Stimulated activated naive B cell treated with anti-CD40 and anti-IgM and Interleukin-4, amounts not matched to agents 10 μg/mL and 1 μg/mL and 100 μg/mL, for 72 hours (primary cell): ENCODE results near the gene SCARB2.
A peak's percentile ranks its signal among the peaks of the same experiment; 100 is the strongest.

Source experiments
- ATAC-seq, 2 donors: fragments of 150-1000 bp; cut with Tn5 transposase; replicated peaks; 2 replicates each; pipeline ENCODE4 v1.10.0; 2021; ENCODE audit warnings: moderate library complexity in 1 of 2
- DNase-seq: peaks from one replicate; pipeline ENCODE4 v3.0.0; 2021
- H3K27ac Mint-ChIP-seq: one replicate; pipeline ENCODE4 v1.8.0; 2022; ENCODE audit warnings: mild to moderate bottlenecking, mixed read lengths
- H3K27me3 Mint-ChIP-seq, 2 donors: one replicate each; pipeline ENCODE4 v1.8.0; 2022; ENCODE audit warnings: mixed read lengths in 2 of 2
- H3K36me3 Mint-ChIP-seq, 2 donors: one replicate each; pipeline ENCODE4 v1.8.0; 2022; ENCODE audit warnings: mixed read lengths in 2 of 2, mild to moderate bottlenecking in 1 of 2
- H3K4me1 Mint-ChIP-seq, 2 donors: one replicate each; pipeline ENCODE4 v1.8.0; 2022; ENCODE audit warnings: mixed read lengths in 2 of 2, mild to moderate bottlenecking in 1 of 2
- H3K4me3 Mint-ChIP-seq, 2 donors: one replicate each; pipeline ENCODE4 v1.8.0; 2022; ENCODE audit warnings: mild to moderate bottlenecking in 2 of 2, mixed read lengths in 2 of 2, moderate library complexity in 1 of 2
- H3K9me3 Mint-ChIP-seq, 2 donors: one replicate each; pipeline ENCODE4 v1.8.0; 2022; ENCODE audit warnings: mixed read lengths in 2 of 2, mild to moderate bottlenecking in 1 of 2

SCARB2 gene

DNA sequence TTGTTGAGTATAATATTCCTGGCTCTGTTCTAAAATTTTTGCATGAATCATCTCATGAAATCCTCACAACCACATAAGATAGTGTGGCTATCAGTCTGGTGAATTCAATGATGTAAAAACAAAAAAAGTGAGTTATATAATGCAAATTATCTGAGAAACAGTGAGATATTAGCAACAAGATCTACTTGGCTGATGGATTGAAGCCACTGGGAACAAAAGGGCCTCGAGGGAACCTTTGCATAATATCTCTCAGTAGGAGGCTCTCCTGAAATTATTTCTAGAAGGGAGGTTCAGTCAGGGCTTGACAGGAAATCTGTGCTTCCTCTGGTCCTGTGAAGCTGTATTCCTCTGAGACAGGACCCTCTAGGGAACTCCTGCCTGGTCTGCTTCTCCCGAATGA, 35.3 kb downstream of the SCARB2 start:
- no peak for ATAC-seq
- H3K27me3 Mint-ChIP-seq: no peaks in the 10 kb centered on the region
- H3K4me1 Mint-ChIP-seq: peaks cover 0 to 1% of the 10 kb centered on the region in 2 donors
- no peaks in the 10 kb centered on the region for H3K9me3 Mint-ChIP-seq
- H3K4me3 Mint-ChIP-seq: no peak overlapping the region
- no peak for DNase-seq
- H3K27ac Mint-ChIP-seq: no peak overlapping the region
- H3K36me3 Mint-ChIP-seq: peaks cover 9 to 10% of the 10 kb centered on the region in 2 donors

DNA sequence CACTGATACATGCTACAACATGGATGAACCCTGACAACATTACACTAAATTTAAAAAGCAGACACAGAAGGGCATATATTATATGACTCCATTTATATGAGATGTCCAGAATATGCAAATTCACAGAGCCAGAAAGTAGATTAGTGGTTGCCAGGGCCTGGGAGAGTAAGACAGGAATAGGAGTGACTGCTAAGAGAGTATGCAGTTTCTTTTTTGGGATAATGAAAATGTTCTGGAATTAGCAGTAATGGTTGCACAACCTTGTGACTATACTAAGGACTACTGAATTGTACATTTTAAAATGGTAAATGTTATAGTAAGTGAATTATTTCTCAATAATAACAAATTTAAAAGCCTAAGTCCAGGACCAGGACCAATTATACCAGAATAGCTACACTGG, 35.9 kb downstream of the SCARB2 start:
- Mint-ChIP-seq H3K4me3 (no peak overlapping the region), H3K9me3 (no peaks in the 10 kb centered on the region), H3K27me3 (no peaks in the 10 kb centered on the region), H3K4me1 (peaks cover 0 to 1% of the 10 kb centered on the region in 2 donors), H3K36me3 (peaks cover 13 to 14% of the 10 kb centered on the region in 2 donors), H3K27ac (no peak overlapping the region)
- no peak for DNase-seq
- ATAC-seq: no peak

DNA sequence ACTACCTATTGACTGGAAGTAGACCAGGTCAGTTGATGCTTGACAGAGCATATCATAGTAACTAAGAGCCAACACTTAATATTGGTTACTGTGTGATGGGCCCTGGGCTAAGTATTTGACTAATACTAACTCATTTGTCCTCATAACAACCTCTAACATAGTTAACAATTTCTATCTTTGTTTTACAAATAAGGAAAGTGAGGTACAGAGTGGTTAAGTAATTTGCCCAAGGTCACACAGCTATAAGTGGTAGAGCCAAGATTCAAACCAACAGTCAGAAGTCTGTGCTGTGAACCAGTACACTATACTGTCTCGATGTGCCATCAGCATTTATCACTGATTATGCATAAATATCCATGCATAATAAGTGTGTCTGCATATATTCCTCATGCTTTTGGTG, 38.3 kb downstream of the SCARB2 start:
- Mint-ChIP-seq H3K9me3 (no peaks in the 10 kb centered on the region), H3K27me3 (no peaks in the 10 kb centered on the region), H3K4me1 (peaks cover 0 to 1% of the 10 kb centered on the region in 2 donors), H3K36me3 (peaks cover 16 to 17% of the 10 kb centered on the region in 2 donors), H3K4me3 (no peak overlapping the region), H3K27ac (no peak overlapping the region)
- ATAC-seq (no peak), DNase-seq (no peak)

DNA sequence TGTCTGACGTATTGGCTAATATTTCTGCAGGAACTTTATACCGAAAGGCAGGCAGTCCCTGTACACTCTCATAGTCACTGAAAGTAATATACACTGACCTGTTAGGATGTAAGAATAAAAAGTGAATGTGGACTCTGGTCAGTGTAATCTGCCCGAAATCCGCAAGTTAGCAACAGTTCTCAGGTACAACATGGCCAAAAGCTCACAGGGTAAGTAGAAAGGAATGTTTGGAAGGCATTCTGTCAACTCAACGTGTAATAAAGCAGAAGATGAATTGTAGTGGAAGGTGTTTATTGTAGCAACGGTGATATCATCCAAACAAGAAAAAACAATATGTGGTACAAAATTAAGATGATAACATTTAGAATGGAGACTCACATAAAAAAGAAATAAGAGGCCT, 39.4 kb downstream of the SCARB2 start:
- DNase-seq (no peak), ATAC-seq (no peak)
- Mint-ChIP-seq H3K27me3 (no peaks in the 10 kb centered on the region), H3K9me3 (no peaks in the 10 kb centered on the region), H3K4me3 (no peak overlapping the region), H3K36me3 (peaks cover 16 to 17% of the 10 kb centered on the region in 2 donors), H3K4me1 (no peaks in the 10 kb centered on the region), H3K27ac (no peak overlapping the region)

DNA sequence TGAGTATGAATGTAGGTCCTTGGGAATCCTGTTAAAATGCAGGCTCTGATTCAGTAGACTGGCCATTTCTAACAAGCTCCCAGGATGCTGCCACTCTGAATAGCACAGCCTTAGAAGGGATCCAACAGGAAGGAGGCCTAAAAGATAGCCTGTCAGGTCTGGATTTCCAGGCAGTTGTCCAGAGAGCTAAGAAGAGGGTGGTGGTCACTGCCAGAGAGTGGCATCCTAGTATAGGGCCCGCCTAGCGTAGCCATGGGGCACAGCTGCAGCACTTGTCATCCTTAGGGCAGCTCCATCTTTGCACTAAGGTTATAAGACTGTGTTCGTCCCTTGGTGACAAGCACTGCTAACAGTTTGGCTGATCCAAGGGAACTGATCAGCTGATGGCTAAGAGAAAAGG, 44.9 kb downstream of the SCARB2 start:
- H3K4me3 Mint-ChIP-seq: no peak overlapping the region
- no peaks in the 10 kb centered on the region for H3K9me3 Mint-ChIP-seq
- peaks cover 16 to 24% of the 10 kb centered on the region in 2 donors for H3K36me3 Mint-ChIP-seq
- ATAC-seq (no peak), DNase-seq (no peak)
- no peaks in the 10 kb centered on the region for H3K27me3 Mint-ChIP-seq
- no peak overlapping the region for H3K27ac Mint-ChIP-seq
- H3K4me1 Mint-ChIP-seq: no peaks in the 10 kb centered on the region

DNA sequence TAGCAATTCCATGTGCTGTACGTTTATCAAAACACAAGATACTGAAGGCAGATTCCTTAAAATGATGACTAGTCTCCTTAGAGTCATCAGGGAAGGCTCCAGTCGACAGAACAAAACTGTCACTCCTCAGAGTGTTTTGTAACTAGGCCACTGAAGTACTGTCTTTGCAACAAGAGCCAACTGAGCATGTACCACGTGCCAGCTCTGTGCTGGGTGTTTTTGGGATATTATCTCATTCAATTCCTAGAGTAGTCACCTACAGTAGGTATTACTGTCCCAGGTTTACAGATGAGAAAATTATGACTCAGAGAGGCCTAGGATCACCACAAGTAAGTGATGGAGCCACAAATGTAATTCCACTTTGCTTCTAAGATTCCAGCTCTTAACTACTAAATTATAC, 47.1 kb downstream of the SCARB2 start:
- DNase-seq (no peak), ATAC-seq (no peak)
- H3K27ac Mint-ChIP-seq: no peak overlapping the region
- no peaks in the 10 kb centered on the region for H3K9me3 Mint-ChIP-seq
- no peak overlapping the region for H3K4me3 Mint-ChIP-seq
- H3K27me3 Mint-ChIP-seq: no peaks in the 10 kb centered on the region
- peaks cover 12 to 32% of the 10 kb centered on the region in 2 donors for H3K36me3 Mint-ChIP-seq
- H3K4me1 Mint-ChIP-seq: no peaks in the 10 kb centered on the region

DNA sequence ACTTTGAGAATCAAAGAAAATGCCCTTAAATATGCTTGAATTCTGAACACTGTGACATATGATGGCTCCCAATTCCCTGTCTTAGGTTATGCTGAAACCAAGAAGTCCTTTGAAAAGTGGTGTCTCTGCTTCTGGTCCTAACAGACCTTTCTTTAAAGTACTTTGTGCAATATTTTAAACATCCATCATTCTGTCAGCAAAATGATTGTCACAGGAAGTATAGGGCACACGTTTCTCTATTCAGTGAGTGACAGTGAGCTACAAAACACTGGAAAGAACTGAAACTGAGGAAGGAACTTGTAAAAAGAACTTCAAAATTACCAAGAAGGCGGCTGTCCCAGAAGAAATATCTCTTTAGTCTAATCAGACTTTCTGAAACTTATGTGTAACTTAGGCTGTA, 53.3 kb downstream of the SCARB2 start:
- Mint-ChIP-seq H3K4me1 (no peaks in the 10 kb centered on the region), H3K27ac (no peak overlapping the region)

DNA sequence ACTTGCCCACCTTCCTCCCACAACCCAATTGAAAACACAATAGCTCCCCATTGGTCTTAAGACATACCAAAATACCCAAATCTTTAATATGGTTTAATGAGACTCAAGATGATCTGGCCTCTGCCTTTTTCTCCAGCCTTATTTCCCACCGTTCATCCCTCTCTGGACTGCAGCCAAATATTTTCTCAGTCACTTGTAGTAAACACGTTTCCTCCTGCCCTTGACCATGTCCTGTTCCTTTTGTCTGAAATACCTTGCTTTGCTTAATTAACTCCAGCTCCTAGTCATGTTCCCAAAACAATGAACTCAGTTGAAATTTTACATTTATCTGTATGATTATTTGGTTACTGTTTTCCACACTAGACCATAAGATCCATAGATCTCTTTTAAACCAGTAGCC, 57.0 kb downstream of the SCARB2 start:
- H3K36me3 Mint-ChIP-seq: peaks cover 6 to 18% of the 10 kb centered on the region in 2 donors
- no peak overlapping the region for H3K4me3 Mint-ChIP-seq
- H3K4me1 Mint-ChIP-seq: no peaks in the 10 kb centered on the region
- DNase-seq (no peak), ATAC-seq (no peak)
- no peaks in the 10 kb centered on the region for H3K27me3 Mint-ChIP-seq
- H3K9me3 Mint-ChIP-seq: peaks cover 5 to 8% of the 10 kb centered on the region in 2 donors
- H3K27ac Mint-ChIP-seq: peak overlapping the region; percentile 21

More for the DNA sequence above, 53.3 kb downstream of the SCARB2 start:
- Mint-ChIP-seq H3K9me3 (peaks cover 0 to 2% of the 10 kb centered on the region in 2 donors), H3K27me3 (no peaks in the 10 kb centered on the region), H3K36me3 (peaks cover 2 to 17% of the 10 kb centered on the region in 2 donors), H3K4me3 (no peak overlapping the region)
- ATAC-seq: no peak
- no peak for DNase-seq

DNA sequence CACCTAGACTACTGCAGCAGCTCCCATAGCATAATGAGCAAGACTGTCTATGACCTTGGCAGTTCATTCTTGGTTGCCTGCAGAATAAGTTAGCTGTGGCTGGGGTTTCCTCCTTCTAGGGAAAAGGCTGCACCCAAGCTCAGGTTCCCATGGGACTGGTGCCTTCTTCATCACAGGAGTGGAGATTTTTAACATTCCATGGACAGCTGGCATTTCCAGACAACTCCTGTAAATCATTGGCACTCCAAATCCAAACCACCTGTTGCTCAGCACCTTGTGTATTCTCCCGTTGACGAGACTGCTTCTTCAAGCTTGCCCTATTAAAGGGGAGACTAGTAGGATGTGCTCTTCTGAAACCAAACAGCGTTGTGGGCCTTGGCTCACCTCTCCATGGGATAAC, 57.6 kb downstream of the SCARB2 start:
- peaks cover 11 to 19% of the 10 kb centered on the region in 2 donors for H3K36me3 Mint-ChIP-seq
- H3K9me3 Mint-ChIP-seq: peaks cover 5 to 8% of the 10 kb centered on the region in 2 donors
- no peaks in the 10 kb centered on the region for H3K27me3 Mint-ChIP-seq
- H3K27ac Mint-ChIP-seq: no peak overlapping the region
- ATAC-seq: no peak
- H3K4me3 Mint-ChIP-seq: no peak overlapping the region
- H3K4me1 Mint-ChIP-seq: no peaks in the 10 kb centered on the region
- DNase-seq: no peak

DNA sequence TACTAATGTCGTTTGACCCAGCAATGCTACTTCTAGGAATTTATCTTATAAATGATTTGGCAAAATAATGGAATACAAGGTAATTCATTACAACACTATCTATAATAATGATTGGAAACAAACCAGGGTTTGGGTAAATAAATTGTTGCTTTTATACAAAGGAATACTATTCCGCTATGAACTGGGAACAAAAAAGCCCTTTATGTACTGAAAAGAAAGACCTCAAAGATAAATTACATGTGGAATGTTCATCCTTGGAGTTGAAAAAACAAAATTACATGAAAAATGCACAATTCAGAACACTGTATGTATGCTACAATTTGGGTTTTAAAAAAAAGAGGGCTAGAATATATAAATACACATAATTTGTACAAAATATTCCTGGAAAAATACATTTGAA, 60.3 kb downstream of the SCARB2 start:
- Mint-ChIP-seq H3K9me3 (peaks cover 5 to 8% of the 10 kb centered on the region in 2 donors), H3K36me3 (peaks cover 12 to 26% of the 10 kb centered on the region in 2 donors), H3K4me1 (peaks cover 5 to 11% of the 10 kb centered on the region in 2 donors), H3K4me3 (no peak overlapping the region), H3K27me3 (no peaks in the 10 kb centered on the region), H3K27ac (no peak overlapping the region)
- ATAC-seq (no peak), DNase-seq (no peak)

DNA sequence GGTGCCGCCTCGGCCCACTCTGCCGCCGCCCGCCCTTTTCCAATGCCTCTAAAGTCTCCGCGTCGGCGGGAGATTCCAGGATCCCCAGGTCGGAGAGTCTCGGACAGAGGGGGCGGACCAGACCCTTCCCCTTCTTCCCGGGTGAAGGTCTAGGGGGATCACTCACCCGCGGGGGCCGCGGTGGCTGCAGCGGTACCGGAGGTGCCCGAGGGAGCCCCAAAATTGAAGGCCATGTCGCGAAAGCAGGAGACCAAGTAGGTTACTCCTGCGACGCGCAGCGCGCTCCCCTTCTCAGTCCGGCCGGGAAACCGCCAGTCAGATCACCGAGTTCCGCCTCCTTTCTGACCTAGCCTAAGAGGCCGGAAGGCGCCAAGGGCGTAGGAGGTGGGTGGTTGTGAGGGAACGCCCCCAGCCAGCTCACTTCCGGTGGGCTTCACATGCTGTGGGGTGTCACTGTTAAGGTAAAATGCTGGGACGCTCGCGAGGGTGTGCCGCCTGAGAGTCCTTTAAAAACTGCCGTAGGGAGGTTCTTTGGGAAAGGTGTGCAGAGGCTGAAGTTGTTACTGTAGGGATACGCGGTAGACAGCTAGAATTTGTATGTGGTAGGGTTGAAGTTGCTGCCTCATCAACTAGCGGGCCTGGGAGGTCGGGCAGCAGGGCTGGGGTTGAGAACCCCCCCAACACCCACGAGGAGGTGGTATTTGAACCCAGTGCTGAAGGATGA, 65.3 kb downstream of the SCARB2 start, which contains the start of gene NUP54:
TSS of gene NUP54 (minus strand) at position 256 of the 724 bp plus-strand sequence. CDS start at position 233, 23 bp downstream.
- ATAC-seq (peak; percentile 97 to 99), DNase-seq (peak; percentile 97)
- H3K27me3 Mint-ChIP-seq: no peaks in the 10 kb centered on the region
- peaks cover 9 to 16% of the 10 kb centered on the region in 2 donors for H3K36me3 Mint-ChIP-seq
- H3K4me1 Mint-ChIP-seq: peaks cover 6 to 16% of the 10 kb centered on the region in 2 donors
- peak within 1 kb of the TSS; percentile 92 to 95 for H3K4me3 Mint-ChIP-seq
- H3K9me3 Mint-ChIP-seq: no peaks in the 10 kb centered on the region
- peak within 1 kb of the TSS; percentile 94 for H3K27ac Mint-ChIP-seq

DNA sequence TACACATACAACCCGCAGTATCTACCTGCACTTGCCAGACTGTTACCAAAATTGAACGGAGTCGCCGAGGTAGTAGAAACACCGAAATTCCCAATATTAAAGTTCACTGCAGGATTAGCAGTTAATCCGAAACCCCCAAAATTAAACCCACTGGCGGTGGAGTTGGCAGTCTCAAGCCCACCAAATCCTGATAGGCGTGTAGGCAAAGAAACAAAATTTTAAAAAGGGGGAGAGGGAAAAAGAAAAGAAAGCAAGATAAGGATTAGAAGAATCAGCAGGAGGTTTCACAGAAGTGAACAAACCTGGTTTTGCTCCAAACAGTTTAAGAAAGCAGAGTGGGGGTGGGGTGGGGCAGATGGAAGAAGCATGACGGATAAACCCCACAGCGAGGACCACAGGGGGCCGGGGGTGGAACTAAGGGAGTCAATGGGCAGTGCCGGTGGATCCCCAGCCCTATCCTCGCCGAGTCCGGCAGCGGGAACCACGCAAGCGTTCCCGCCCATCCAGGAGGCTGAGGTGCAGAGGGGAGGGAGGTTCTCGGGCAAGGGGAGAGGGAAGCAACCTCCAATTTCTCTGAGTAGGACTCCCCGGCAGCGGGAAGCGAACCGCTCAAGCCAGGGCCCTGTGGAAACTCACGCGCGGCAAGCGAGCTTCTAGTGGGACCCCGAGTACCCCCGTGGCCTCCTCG, 66.0 kb downstream of the SCARB2 start:
- Mint-ChIP-seq H3K9me3 (no peaks in the 10 kb centered on the region), H3K27ac (peak overlapping the region; percentile 94), H3K4me3 (peak overlapping the region; percentile 92 to 95), H3K27me3 (no peaks in the 10 kb centered on the region), H3K36me3 (peaks cover 12 to 17% of the 10 kb centered on the region in 2 donors), H3K4me1 (peaks cover 6 to 16% of the 10 kb centered on the region in 2 donors)
- peak; percentile 49 to 61 for ATAC-seq
- DNase-seq: no peak

DNA sequence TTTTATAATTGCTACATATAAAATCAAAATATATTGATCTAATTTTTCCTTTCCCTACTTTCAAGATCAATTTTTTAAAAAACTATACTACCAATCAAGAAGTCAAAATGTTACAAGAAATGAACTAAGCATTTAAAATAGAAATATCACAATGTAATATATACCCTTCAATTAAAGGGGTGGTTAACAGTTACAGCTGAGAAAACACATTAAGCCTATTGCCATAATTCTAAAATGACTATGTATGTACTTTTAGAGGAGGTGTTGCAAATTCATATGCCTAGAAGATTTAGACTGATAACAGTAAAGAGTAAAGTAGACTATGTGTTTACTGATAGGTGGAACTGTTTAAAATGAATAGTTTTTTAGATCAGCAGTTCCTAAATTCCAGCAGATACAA, 69.1 kb downstream of the SCARB2 start:
- no peak overlapping the region for H3K4me3 Mint-ChIP-seq

DNA sequence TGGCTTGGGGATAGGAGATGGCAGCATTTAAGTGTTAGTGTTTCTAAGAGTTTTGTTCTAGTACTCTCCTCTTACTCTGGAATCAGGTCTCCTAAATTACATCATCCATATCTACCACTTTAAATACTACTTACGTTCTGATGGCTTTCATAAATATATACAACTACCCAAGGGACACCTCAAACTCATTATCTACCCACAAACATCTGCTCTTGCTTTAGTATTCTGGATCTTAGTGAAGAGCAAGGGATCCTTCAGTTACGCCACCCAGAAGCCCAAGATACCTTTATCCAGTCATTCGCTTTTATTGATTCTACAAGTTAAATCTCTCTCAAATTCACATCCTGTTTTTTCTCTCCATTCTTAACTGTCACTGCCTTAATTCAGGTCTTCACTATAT, 72.4 kb downstream of the SCARB2 start:
- Mint-ChIP-seq H3K27me3 (no peaks in the 10 kb centered on the region), H3K4me1 (peaks cover 12 to 13% of the 10 kb centered on the region in 2 donors), H3K9me3 (no peaks in the 10 kb centered on the region), H3K36me3 (peaks cover 30 to 44% of the 10 kb centered on the region in 2 donors), H3K27ac (no peak overlapping the region), H3K4me3 (no peak overlapping the region)
- ATAC-seq (no peak), DNase-seq (no peak)

More for the DNA sequence above, 69.1 kb downstream of the SCARB2 start:
- Mint-ChIP-seq H3K27me3 (no peaks in the 10 kb centered on the region), H3K9me3 (no peaks in the 10 kb centered on the region), H3K27ac (no peak overlapping the region), H3K36me3 (peaks cover 22 to 32% of the 10 kb centered on the region in 2 donors), H3K4me1 (peaks cover 12 to 15% of the 10 kb centered on the region in 2 donors)
- ATAC-seq: no peak
- DNase-seq: no peak

DNA sequence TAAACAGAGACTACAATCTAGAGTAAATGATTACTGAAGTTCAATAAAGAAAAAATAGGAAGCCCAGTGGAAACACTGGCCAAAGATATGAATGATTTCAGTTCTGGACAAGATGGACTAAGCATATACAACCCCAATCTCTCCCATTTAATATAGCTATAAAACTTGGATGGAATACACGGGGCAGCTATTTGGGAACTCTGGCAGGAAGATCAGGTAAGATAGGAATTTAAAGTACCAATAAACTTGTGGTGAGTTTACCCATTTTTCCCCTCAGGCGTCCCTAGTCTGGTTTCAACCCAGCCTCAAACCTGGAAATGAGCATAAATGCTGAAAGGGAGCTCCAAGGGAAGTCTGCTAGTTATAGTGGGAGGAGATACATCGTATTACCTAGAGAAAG, 85.9 kb downstream of the SCARB2 start:
- Mint-ChIP-seq H3K4me3 (no peak overlapping the region), H3K36me3 (peaks cover 34 to 47% of the 10 kb centered on the region in 2 donors), H3K9me3 (peaks cover 0 to 2% of the 10 kb centered on the region in 2 donors), H3K4me1 (peaks cover 0 to 6% of the 10 kb centered on the region in 2 donors), H3K27ac (no peak overlapping the region), H3K27me3 (no peaks in the 10 kb centered on the region)
- ATAC-seq (no peak), DNase-seq (no peak)
